Hematopoietic multipotent progenitor cell treated with erythropoietin and hydrocortisone succinate and interleukin-3 and kit ligand, for 15 days (in vitro differentiated cells): ENCODE measurements around the gene FPGT.
A peak's percentile ranks its signal among the peaks of the same experiment; 100 is the strongest.
"Not testable (repeated sequence)": the region's sequence is repeated elsewhere in the genome, so short reads cannot be mapped to it uniquely, and the experiment has no call there.

Experiments used
- DNase-seq: peaks from one replicate; pipeline ENCODE4 v3.0.0-alpha.2; 2015; ENCODE audit warnings: low spot score

FPGT gene

GRCh38 chr1:74197657-74198552 lies at the start of gene FPGT, which contains the start of gene LRRIQ3:
Gene FPGT, plus strand, starts transcription at chr1:74198242. Its CDS starts 37 bp downstream, at chr1:74198279.
Gene LRRIQ3, minus strand, starts transcription at chr1:74198176. Its CDS starts 14,492 bp downstream, at chr1:74183684.
- DNase-seq = peak; percentile 95

- no peak for DNase-seq
These were observed 38.0 kb upstream of the FPGT start for GRCh38 chr1:74160046-74160445.

GRCh38 chr1:74161497-74161896 lies 36.5 kb upstream of the FPGT start:
- DNase-seq = no peak

- DNase-seq = no peak
These were observed 35.7 kb upstream of the FPGT start for GRCh38 chr1:74162333-74162732.

- not testable (repeated sequence) for DNase-seq
These were observed 23.6 kb upstream of the FPGT start for GRCh38 chr1:74174423-74174822.

- no peak for DNase-seq
These were observed 17.6 kb upstream of the FPGT start for GRCh38 chr1:74180490-74180889.

GRCh38 chr1:74193908-74194307 lies 4.1 kb upstream of the FPGT start:
- DNase-seq = no peak

- DNase-seq = no peak
These were observed 2.7 kb upstream of the FPGT start for GRCh38 chr1:74195339-74195738.

- no peak for DNase-seq
These were observed 787 bp upstream of the FPGT start for GRCh38 chr1:74197255-74197654.

GRCh38 chr1:74199504-74199903 lies 1.5 kb downstream of the FPGT start:
- no peak for DNase-seq

GRCh38 chr1:74205266-74205665 lies 7.2 kb downstream of the FPGT start:
- DNase-seq = no peak

GRCh38 chr1:74215229-74215628 lies 17.2 kb downstream of the FPGT start:
- no peak for DNase-seq

- no peak for DNase-seq
These were observed 24.7 kb downstream of the FPGT start for GRCh38 chr1:74222701-74223100.

GRCh38 chr1:74223453-74223852 lies 25.4 kb downstream of the FPGT start:
- DNase-seq = no peak

GRCh38 chr1:74235153-74235552 lies 37.1 kb downstream of the FPGT start, which contains the start of gene TNNI3K:
Gene TNNI3K, plus strand, starts transcription at chr1:74235387. Its CDS starts 65 bp downstream, at chr1:74235452.
- no peak for DNase-seq

- no peak for DNase-seq
These were observed 38.4 kb downstream of the FPGT start for GRCh38 chr1:74236440-74236839.

- DNase-seq = no peak
These were observed 39.0 kb downstream of the FPGT start for GRCh38 chr1:74237035-74237434.

- DNase-seq = no peak
These were observed 39.7 kb downstream of the FPGT start for GRCh38 chr1:74237787-74238186.

- DNase-seq = no peak
These were observed 47.2 kb downstream of the FPGT start for GRCh38 chr1:74245168-74245772.

GRCh38 chr1:74246315-74246714 lies 48.3 kb downstream of the FPGT start:
- DNase-seq = no peak

GRCh38 chr1:74247881-74248528 lies 50.0 kb downstream of the FPGT start:
- DNase-seq = no peak

GRCh38 chr1:74253243-74253824 lies 55.3 kb downstream of the FPGT start:
- DNase-seq = not testable (repeated sequence)
